HG03571 (cell line): ENCODE results near the gene SMAD3.

ENCODE experiments used
- ATAC-seq: cut with Tn5 transposase; IDR thresholded peaks from one replicate; pipeline ENCODE4 v1.9.1; 2021; ENCODE audit not compliant: unreplicated experiment

SMAD3 gene

GRCh38 chr15:67192185-67192820 is 126.9 kb downstream of the SMAD3 start:
- no peak for ATAC-seq

- no peak for ATAC-seq
Measured at GRCh38 chr15:67193223-67193990, 128.0 kb downstream of the SMAD3 start.

- no peak for ATAC-seq
Measured at GRCh38 chr15:67194171-67195114, 129.0 kb downstream of the SMAD3 start.

GRCh38 chr15:67195305-67195704 is 129.9 kb downstream of the SMAD3 start:
- ATAC-seq = no peak

- no peak for ATAC-seq
Measured at GRCh38 chr15:67196222-67196621, 130.8 kb downstream of the SMAD3 start.

- no peak for ATAC-seq
Measured at GRCh38 chr15:67196672-67197363, 131.4 kb downstream of the SMAD3 start.

- no peak for ATAC-seq
Measured at GRCh38 chr15:67197364-67197695, 131.9 kb downstream of the SMAD3 start.

- ATAC-seq = no peak
Measured at GRCh38 chr15:67198157-67198754, 132.9 kb downstream of the SMAD3 start.

GRCh38 chr15:67199391-67199790 is 134.0 kb downstream of the SMAD3 start:
- no peak for ATAC-seq

- no peak for ATAC-seq
Measured at GRCh38 chr15:67199881-67200763, 134.7 kb downstream of the SMAD3 start.

GRCh38 chr15:67201136-67201535 is 135.7 kb downstream of the SMAD3 start:
- no peak for ATAC-seq

GRCh38 chr15:67202091-67202490 is 136.7 kb downstream of the SMAD3 start:
- ATAC-seq = no peak

- no peak for ATAC-seq
Measured at GRCh38 chr15:67202991-67203390, 137.6 kb downstream of the SMAD3 start.

GRCh38 chr15:67207555-67208207 is 142.3 kb downstream of the SMAD3 start:
- no peak for ATAC-seq

GRCh38 chr15:67208396-67208795 is 143.0 kb downstream of the SMAD3 start:
- ATAC-seq = no peak

GRCh38 chr15:67210555-67211168 is 145.3 kb downstream of the SMAD3 start:
- no peak for ATAC-seq

- ATAC-seq = no peak
Measured at GRCh38 chr15:67212684-67213367, 147.4 kb downstream of the SMAD3 start.

GRCh38 chr15:67215102-67215501 is 149.7 kb downstream of the SMAD3 start:
- ATAC-seq = no peak
